ENCODE results near the gene DPP6.

DPP6 gene

DNA sequence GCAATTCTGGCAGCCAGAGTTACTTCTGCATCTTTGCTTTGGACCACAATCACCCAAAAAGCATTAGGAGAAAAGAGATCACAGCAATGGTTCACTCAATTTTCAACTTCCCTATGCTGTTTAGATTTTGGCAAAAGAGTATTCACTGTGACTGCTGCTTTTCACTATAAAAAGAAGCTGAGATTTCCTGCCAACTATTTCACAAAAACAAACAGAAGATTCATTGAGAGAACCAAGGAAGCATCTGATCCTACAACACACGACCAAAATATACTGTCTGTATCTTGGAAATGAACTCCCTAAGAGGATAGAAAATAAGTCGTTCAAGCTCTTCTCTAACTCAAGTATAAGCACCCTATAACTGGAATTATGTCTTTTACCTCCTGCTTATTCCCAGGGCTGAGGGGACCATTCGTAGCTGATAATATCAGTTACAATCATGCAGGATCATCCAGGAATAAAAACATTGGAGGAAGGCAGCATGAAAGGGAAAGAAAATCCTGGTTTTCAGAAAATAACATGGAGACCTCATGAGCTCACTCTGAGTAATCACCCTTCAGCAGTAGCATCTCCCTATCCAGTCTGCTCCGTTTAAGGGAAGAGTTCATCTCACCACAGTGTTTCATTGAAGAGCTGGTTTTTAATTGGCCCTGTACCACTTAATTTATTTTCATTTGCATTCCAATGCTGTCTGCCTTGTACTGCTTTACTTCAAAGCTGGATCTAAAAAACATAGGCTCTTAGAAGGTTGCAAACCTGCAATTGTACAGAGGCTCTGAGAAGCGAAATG is 694.6 kb downstream of the DPP6 start:
- TF ChIP-seq, protein P1, sequence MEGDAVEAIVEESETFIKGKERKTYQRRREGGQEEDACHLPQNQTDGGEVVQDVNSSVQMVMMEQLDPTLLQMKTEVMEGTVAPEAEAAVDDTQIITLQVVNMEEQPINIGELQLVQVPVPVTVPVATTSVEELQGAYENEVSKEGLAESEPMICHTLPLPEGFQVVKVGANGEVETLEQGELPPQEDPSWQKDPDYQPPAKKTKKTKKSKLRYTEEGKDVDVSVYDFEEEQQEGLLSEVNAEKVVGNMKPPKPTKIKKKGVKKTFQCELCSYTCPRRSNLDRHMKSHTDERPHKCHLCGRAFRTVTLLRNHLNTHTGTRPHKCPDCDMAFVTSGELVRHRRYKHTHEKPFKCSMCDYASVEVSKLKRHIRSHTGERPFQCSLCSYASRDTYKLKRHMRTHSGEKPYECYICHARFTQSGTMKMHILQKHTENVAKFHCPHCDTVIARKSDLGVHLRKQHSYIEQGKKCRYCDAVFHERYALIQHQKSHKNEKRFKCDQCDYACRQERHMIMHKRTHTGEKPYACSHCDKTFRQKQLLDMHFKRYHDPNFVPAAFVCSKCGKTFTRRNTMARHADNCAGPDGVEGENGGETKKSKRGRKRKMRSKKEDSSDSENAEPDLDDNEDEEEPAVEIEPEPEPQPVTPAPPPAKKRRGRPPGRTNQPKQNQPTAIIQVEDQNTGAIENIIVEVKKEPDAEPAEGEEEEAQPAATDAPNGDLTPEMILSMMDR (IDR thresholded peaks at IDR 0.05; ENCODE audit: low read depth, low read length): no peak
- H3K4me3 ChIP-seq (ENCODE audit: low read depth, low read length): no peak overlapping the region

GRCh38 chr7:154748089-154748786 is 696.0 kb downstream of the DPP6 start:
- no peak overlapping the region for H3K4me3 ChIP-seq (ENCODE audit: low read depth, low read length)
- TF ChIP-seq, protein P1 (IDR thresholded peaks at IDR 0.05; ENCODE audit: low read depth, low read length): no peak

- no peak overlapping the region for H3K4me3 ChIP-seq (ENCODE audit: low read depth, low read length)
- TF ChIP-seq, protein P1 (IDR thresholded peaks at IDR 0.05; ENCODE audit: low read depth, low read length): no peak
Measured at GRCh38 chr7:154750353-154750801, 698.2 kb downstream of the DPP6 start.

GRCh38 chr7:154753226-154753625 is 701.0 kb downstream of the DPP6 start:
- no peak overlapping the region for H3K4me3 ChIP-seq (ENCODE audit: low read depth, low read length)
- TF ChIP-seq, protein P1 (IDR thresholded peaks at IDR 0.05; ENCODE audit: low read depth, low read length): no peak

GRCh38 chr7:154757756-154758155 is 705.6 kb downstream of the DPP6 start:
- TF ChIP-seq, protein P1 (IDR thresholded peaks at IDR 0.05; ENCODE audit: low read depth, low read length): no peak

DNA sequence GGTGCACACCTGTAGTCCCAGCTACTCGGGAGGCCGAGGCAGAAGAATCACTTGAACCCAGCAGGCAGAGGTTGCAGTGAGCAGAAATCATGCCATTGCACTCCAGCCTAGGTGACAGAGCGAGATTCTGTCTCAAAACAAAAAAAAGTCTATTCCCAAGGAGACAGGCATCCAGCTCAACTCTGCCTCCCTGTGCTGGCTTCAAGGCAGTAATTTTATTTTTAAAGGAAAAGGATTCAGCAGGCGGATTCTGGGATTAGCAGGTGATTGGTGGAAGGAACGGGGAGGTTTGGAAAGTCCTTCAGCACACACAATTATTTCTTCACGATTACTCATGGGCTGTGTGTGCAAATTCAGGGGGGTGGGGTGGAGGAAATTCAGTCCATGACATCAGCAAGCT is 707.8 kb downstream of the DPP6 start:
- H3K4me3 ChIP-seq (ENCODE audit: low read depth, low read length): no peak overlapping the region
- TF ChIP-seq, protein P1 (IDR thresholded peaks at IDR 0.05; ENCODE audit: low read depth, low read length): no peak

More at GRCh38 chr7:154757756-154758155, 705.6 kb downstream of the DPP6 start:
- no peak overlapping the region for H3K4me3 ChIP-seq (ENCODE audit: low read depth, low read length)

DNA sequence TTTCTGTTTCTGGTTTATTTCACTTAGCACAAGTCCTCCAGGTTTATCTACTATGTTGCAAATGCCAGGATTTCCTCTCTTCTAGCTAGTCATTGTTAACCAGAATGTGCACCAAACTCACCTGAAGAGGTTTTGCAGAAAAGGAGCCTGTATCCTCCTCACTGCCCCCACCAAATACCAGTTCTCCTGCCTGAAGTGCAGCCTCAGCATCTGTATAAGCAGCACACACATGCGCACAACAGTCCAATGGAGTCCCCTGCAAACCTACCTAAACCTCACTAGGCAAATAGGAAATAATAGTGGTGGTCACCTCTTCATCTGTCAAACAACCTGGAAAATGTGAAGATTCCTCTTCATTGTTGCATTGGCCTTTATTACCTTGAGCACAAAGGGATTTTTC is 712.9 kb downstream of the DPP6 start:
- TF ChIP-seq, protein P1 (IDR thresholded peaks at IDR 0.05; ENCODE audit: low read depth, low read length): no peak
- no peak overlapping the region for H3K4me3 ChIP-seq (ENCODE audit: low read depth, low read length)
